ELR (cell line): Measurements from ENCODE around the gene TMEM151A.
"Not testable (repeated sequence)": the region's sequence is repeated elsewhere in the genome, so short reads cannot be mapped to it uniquely, and the experiment has no call there.

ENCODE experiments used
- DNase-seq: peaks from one replicate; pipeline ENCODE4 v3.0.0-alpha.2; 2015; ENCODE audit warnings: low read depth

TMEM151A gene

DNA sequence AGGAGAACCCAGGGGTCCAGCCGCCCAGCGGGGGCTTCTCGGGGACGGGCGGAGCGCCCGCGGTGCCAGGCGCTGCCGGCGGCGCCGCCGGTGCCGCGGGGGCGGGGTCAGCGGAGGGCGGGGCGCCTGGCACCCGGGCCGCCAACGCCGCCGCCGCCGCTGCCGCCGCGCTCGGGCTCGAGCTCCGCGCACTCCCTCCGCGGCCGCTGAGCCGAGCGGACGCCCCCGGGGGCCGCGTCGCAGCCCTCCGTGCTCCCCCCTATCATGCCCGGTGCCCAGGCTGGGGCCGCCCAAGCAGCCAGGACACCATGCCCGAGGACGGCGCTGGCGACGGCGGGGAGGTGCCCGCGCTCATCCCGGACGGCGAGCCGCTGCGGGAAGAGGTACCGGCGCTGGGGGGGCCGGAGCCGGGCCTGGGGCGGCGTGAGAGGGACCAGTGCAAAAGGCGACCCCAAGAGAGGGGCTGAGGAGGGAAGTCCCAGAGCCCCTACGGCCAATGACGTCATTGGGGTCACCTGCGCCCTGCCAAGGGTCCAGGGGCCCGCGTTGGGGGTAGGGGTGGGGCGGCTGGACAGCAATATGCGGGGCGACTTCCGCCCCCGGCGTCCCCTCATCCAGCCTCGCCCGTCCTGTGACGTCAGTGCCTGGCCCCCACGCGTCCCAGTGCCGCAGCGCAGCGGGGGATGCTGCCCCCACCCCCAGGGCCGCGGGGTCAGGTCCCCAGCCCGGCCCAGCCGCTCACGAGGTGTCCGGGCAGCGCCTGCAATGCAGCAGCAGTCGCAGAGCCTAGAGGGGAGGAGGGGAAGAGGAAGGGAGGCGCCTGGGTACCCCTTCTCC lies at the start of gene TMEM151A:
Gene TMEM151A, plus strand, starts transcription at position 189 of the 837 bp plus-strand sequence. Its CDS starts 120 bp downstream, at position 309.
- DNase-seq = no peak

DNA sequence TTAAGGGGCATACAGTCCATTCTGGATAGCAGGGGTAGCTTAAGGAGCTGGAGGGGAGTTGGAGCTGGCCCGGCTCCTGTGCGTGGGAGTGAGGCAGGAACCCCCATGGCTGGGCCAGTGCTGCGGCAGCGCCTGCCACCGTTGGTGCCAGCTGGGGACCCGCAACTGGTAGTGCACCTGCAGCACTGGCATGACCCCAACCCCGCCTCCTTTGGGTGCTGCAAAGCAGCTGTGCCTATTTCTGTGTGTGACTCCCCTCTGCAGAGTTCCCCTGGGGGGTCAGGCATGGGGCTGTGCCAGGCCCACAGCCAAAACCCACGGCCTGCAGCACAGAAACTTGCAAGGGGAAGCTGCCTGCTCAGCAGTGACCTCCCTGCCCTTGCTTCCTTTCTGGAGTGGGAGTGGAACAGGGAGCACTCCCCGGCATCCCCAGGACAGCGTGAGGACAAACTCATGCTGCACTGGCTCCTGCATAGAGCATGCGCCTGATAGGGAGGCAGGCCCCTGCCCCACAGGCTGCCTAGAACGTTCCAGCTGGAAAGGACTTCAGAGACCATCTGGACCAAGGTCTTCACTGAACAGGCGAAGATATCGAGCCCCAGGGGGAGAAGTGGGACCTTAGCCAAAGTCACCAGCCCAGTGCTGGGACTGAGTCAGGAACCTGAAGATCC lies 49.5 kb upstream of the TMEM151A start:
- DNase-seq = no peak

GRCh38 chr11:66243782-66244535 lies 47.7 kb upstream of the TMEM151A start:
- no peak for DNase-seq

- no peak for DNase-seq
Observed at GRCh38 chr11:66247295-66247694, 44.4 kb upstream of the TMEM151A start.

GRCh38 chr11:66247801-66248200 lies 43.9 kb upstream of the TMEM151A start:
- DNase-seq = no peak

- no peak for DNase-seq
Observed at GRCh38 chr11:66248903-66249302, 42.8 kb upstream of the TMEM151A start.

GRCh38 chr11:66251809-66252208 lies 39.9 kb upstream of the TMEM151A start:
- DNase-seq = no peak

- not testable (repeated sequence) for DNase-seq
Observed at GRCh38 chr11:66253081-66253480, 38.6 kb upstream of the TMEM151A start.

GRCh38 chr11:66258473-66258893 lies 33.2 kb upstream of the TMEM151A start:
- no peak for DNase-seq

GRCh38 chr11:66259225-66259624 lies 32.5 kb upstream of the TMEM151A start:
- DNase-seq = no peak

GRCh38 chr11:66259956-66260355 lies 31.7 kb upstream of the TMEM151A start:
- no peak for DNase-seq

DNA sequence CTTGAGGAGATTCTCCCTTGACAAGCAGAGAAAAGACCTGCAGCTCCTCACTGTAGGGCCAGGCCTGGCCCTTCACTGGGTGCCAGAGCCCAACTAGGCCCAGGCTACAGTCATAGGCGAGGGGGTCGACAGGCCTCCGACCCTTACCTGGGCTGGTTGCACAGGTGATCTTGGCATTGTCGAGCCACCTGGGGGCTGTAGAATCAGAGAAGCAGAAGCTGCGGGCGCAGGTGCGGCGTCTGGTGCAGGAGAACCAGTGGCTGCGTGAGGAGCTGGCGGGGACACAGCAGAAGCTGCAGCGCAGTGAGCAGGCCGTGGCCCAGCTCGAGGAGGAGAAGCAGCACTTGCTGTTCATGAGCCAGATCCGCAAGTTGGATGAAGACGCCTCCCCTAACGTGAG lies 30.1 kb upstream of the TMEM151A start:
- no peak for DNase-seq

- no peak for DNase-seq
Observed at GRCh38 chr11:66262191-66262590, 29.5 kb upstream of the TMEM151A start.

GRCh38 chr11:66262696-66263095 lies 29.0 kb upstream of the TMEM151A start:
- no peak for DNase-seq

GRCh38 chr11:66263231-66263630 lies 28.5 kb upstream of the TMEM151A start:
- DNase-seq = no peak

- no peak for DNase-seq
Observed at GRCh38 chr11:66263785-66264184, 27.9 kb upstream of the TMEM151A start.

- DNase-seq = no peak
Observed at GRCh38 chr11:66264383-66264782, 27.3 kb upstream of the TMEM151A start.

DNA sequence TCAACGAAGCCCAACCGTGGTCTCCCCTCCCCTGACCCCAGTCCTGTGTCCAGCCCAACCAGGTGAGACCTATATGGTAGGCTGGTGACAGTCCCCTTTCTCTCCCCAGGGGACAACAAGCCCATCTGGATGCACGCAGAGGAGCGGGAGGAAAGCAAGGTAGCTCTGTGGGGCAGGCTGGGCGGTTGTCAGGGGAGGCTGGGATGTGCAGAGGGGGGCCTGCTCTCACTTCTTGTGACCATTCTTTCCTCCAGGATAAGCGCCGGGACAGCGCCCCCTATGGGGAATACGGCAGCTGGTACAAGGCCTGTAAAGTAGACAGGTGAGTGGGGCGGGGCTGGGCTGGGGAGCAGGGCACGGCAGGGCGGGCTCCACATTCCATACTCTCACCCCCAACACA lies 26.8 kb upstream of the TMEM151A start:
- peak; percentile 30 for DNase-seq

DNA sequence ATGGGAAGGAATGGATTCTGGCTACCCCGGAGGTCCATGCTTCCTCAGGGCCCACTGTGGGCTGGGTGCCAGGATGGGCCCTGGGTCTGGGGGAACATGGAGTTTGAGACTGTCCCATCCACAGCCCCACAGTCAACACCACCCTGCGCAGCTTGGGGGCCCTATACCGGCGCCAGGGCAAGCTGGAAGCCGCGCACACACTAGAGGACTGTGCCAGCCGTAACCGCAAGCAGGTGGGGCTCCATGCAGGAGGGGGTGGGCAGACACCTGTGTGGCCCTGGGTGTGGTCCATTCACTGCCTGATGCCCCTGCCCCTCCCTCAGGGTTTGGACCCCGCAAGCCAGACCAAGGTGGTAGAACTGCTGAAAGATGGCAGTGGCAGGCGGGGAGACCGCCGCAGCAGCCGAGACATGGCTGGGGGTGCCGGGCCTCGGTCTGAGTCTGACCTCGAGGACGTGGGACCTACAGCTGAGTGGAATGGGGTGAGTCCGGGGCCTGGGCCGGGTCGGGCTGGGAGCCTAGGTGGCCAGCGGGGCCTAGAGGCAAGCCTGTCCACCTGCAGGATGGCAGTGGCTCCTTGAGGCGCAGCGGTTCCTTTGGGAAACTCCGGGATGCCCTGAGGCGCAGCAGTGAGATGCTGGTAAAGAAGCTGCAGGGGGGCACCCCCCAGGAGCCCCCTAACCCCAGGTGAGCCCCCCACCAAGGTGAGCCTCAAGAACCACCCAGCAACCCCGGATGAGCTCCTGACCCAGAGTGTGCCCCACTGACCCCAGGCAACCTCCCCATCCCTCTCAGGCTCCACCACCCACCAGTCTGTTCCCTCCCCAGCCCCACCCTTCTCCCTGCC lies 25.9 kb upstream of the TMEM151A start:
- no peak for DNase-seq

DNA sequence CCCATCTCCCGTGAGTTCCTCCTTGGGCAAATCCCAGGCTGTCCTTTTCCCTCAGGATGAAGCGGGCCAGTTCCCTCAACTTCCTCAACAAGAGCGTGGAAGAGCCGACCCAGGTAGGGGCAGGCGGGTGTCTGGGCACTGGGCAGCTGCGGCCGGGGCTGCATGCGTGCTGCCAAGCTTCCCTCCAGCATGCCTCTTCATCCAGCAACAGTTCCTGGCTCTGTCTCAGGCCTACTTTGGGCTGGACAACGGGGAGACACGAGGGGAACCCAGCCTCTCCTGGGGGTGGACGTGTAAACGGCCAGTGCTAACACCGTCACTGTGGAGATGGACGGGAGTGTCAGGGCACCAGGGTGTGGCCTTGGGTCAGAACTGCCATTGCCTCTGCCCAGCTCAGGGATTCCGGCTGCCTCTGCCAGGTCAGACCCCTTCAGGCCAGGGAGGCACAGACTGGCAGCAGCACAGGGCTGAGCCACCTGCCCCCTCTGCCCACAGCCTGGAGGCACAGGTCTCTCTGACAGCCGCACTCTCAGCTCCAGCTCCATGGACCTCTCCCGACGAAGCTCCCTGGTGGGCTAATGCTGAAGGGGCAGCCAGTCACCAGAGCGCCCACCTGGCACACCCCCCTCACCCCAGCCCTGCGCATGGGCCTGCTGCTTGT lies 25.2 kb upstream of the TMEM151A start:
- no peak for DNase-seq

DNA sequence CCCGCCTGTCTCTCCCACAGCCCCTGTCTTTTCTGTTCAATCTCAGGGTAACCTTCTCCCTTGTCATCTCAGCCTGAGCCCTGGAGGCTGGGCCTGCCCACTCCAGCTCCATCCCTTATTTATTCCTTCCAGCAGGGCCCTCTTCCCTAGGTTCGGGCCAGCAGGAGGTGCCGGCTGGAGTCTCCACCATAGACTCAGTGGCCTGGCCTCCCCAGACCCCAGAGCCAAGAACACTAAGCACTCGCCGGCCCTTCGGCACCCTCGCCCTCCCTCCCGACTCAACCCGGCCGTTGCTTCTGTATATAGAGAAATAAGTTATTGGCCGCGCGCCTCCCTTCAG lies 24.7 kb upstream of the TMEM151A start:
- no peak for DNase-seq
